OCI-LY1 (cell line): ENCODE data around the gene WDR5.

Experiments
- CTCF ChIP-seq: fragments of 200-600 bp; sonication (generic), shearing (Covaris generic); IDR thresholded peaks from 2 replicates; pipeline ENCODE4 v1.5.1; 2017; ENCODE audit warnings: mild to moderate bottlenecking, antibody characterized with exemption, low read length, moderate library complexity, mixed read lengths
- EZH2 ChIP-seq: fragments of 200-600 bp; sonication (generic), shearing (Covaris generic); IDR thresholded peaks from 2 replicates; pipeline ENCODE4 v1.8.0; 2017; ENCODE audit warnings: borderline replicate concordance, mixed run types, mild to moderate bottlenecking, antibody characterized with exemption, low read length, moderate library complexity, mixed read lengths

DNA sequence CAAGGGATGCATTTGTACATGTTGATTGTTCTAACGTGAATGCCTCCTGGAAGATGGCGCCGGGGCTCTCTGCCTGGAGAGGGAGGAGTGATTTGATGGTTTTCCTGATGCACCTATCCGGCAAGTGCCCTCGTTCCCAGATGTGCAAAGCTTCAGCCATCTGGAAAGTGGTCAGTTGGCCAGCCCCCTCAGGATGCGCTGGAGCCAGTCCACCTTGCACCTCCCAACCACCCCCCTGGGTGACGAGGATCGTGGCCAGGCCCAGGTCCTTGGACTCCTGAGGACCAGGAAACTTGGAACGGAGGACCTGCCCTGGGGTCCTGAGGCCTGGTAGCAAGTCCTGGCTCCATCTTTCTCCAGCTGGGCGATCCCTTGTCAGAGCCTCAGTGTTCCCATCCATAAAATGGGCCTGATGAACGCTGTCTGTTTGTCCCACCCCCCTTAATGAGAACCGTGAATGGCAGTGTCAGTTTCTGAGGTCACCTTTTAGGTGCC, 52.1 kb downstream of the WDR5 start:
- TF ChIP-seq CTCF (no peak), EZH2 (no peak)
